Peyer's patch (tissue), 4 donors: ENCODE results near the gene RAB24.

ENCODE experiments used
- POLR2A ChIP-seq, 2 donors: fragments of 450-650 bp; IDR thresholded peaks; one replicate each; pipeline ENCODE4 v1.5.1; 2017; ENCODE audit warnings: antibody characterized with exemption in 2 of 2, mild to moderate bottlenecking in 2 of 2, moderate library complexity in 2 of 2
- TF ChIP-seq, protein P1 (sequence below), 6 experiments: fragments of 450-650 bp in 4 of 6; fragments of 200-600 bp in 2 of 6; sonication (generic) in 1 of 6; IDR thresholded peaks; one replicate each; pipeline ENCODE4 v1.5.1; 2017 to 2019; ENCODE audit warnings: antibody characterized with exemption in 6 of 6, mild to moderate bottlenecking in 3 of 6, moderate library complexity in 1 of 6

DNA sequence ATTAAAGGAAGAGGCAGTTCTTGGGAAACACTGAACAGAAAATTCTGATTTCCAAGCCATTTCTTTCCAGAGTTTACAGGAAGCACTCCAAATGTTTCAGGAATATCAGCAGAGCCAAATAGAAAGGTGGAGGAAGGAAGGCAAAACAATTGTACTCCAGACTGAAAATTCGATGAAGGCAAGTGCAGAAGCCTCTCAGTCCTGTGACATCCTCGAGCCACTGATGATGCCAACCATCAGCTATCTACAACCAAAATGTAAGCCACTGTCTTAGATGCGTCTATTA lies 45.8 kb upstream of the RAB24 start:
- TF ChIP-seq, protein P1, sequence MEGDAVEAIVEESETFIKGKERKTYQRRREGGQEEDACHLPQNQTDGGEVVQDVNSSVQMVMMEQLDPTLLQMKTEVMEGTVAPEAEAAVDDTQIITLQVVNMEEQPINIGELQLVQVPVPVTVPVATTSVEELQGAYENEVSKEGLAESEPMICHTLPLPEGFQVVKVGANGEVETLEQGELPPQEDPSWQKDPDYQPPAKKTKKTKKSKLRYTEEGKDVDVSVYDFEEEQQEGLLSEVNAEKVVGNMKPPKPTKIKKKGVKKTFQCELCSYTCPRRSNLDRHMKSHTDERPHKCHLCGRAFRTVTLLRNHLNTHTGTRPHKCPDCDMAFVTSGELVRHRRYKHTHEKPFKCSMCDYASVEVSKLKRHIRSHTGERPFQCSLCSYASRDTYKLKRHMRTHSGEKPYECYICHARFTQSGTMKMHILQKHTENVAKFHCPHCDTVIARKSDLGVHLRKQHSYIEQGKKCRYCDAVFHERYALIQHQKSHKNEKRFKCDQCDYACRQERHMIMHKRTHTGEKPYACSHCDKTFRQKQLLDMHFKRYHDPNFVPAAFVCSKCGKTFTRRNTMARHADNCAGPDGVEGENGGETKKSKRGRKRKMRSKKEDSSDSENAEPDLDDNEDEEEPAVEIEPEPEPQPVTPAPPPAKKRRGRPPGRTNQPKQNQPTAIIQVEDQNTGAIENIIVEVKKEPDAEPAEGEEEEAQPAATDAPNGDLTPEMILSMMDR (IDR thresholded peaks at IDR 0.05), result no peak
- no peak for TF ChIP-seq POLR2A (IDR thresholded peaks at IDR 0.05)
